ENCODE data around the gene ADK. TPM values are rescaled to one million over a fixed set of nuclear protein-coding genes. Genes with fewer than 3 reads are reported as not detected.
A peak's percentile ranks its signal among the peaks of the same experiment; 100 is the strongest.
"Not testable (repeated sequence)": the region's sequence is repeated elsewhere in the genome, so short reads cannot be mapped to it uniquely, and the experiment has no call there.

The ADK gene
- total RNA-seq, 1 donor from 2014 or later, result 8.4 TPM

GRCh38 chr10:74485283-74485682 lies 334.3 kb downstream of the ADK start:
- no peak for DNase-seq (ENCODE audit: low spot score)

GRCh38 chr10:74486659-74487058 lies 335.6 kb downstream of the ADK start:
- DNase-seq (ENCODE audit: low spot score), result no peak

GRCh38 chr10:74488907-74489306 lies 337.9 kb downstream of the ADK start:
- DNase-seq (ENCODE audit: low spot score), result no peak

GRCh38 chr10:74490551-74490950 lies 339.5 kb downstream of the ADK start:
- DNase-seq (ENCODE audit: low spot score), result no peak

- DNase-seq (ENCODE audit: low spot score), result no peak
Observed at GRCh38 chr10:74491014-74491413, 340.0 kb downstream of the ADK start.

GRCh38 chr10:74496276-74496675 lies 345.3 kb downstream of the ADK start:
- DNase-seq (ENCODE audit: low spot score), result not testable (repeated sequence)

- not testable (repeated sequence) for DNase-seq (ENCODE audit: low spot score)
Observed at GRCh38 chr10:74498664-74499063, 347.6 kb downstream of the ADK start.

- no peak for DNase-seq (ENCODE audit: low spot score)
Observed at GRCh38 chr10:74500026-74500704, 349.1 kb downstream of the ADK start.

- no peak for DNase-seq (ENCODE audit: low spot score)
Observed at GRCh38 chr10:74500816-74501215, 349.8 kb downstream of the ADK start.

- peak; percentile 44 for DNase-seq (ENCODE audit: low spot score)
Observed at GRCh38 chr10:74502963-74503608, 352.1 kb downstream of the ADK start.

- no peak for DNase-seq (ENCODE audit: low spot score)
Observed at GRCh38 chr10:74507951-74508350, 356.9 kb downstream of the ADK start.

- DNase-seq (ENCODE audit: low spot score), result no peak
Observed at GRCh38 chr10:74510594-74510993, 359.6 kb downstream of the ADK start.

- no peak for DNase-seq (ENCODE audit: low spot score)
Observed at GRCh38 chr10:74511051-74511450, 360.0 kb downstream of the ADK start.

- DNase-seq (ENCODE audit: low spot score), result no peak
Observed at GRCh38 chr10:74514322-74514721, 363.3 kb downstream of the ADK start.

- DNase-seq (ENCODE audit: low spot score), result no peak
Observed at GRCh38 chr10:74518061-74518460, 367.0 kb downstream of the ADK start.

GRCh38 chr10:74521526-74521925 lies 370.5 kb downstream of the ADK start:
- no peak for DNase-seq (ENCODE audit: low spot score)

- DNase-seq (ENCODE audit: low spot score), result no peak
Observed at GRCh38 chr10:74523199-74523598, 372.2 kb downstream of the ADK start.

- DNase-seq (ENCODE audit: low spot score), result no peak
Observed at GRCh38 chr10:74525885-74526284, 374.9 kb downstream of the ADK start.

GRCh38 chr10:74527611-74528010 lies 376.6 kb downstream of the ADK start:
- not testable (repeated sequence) for DNase-seq (ENCODE audit: low spot score)

- DNase-seq (ENCODE audit: low spot score), result no peak
Observed at GRCh38 chr10:74529205-74529604, 378.2 kb downstream of the ADK start.

- DNase-seq (ENCODE audit: low spot score), result no peak
Observed at GRCh38 chr10:74530981-74531380, 380.0 kb downstream of the ADK start.

GRCh38 chr10:74539317-74539716 lies 388.3 kb downstream of the ADK start:
- no peak for DNase-seq (ENCODE audit: low spot score)

GRCh38 chr10:74541375-74541774 lies 390.4 kb downstream of the ADK start:
- no peak for DNase-seq (ENCODE audit: low spot score)

All from umbilical cord (tissue), 2 donors.